Caco-2 (cell line): ENCODE results near the gene CEL. TPM values are rescaled to one million over a fixed set of nuclear protein-coding genes. Genes with fewer than 3 reads are reported as not detected.
"Not testable (repeated sequence)": the region's sequence is repeated elsewhere in the genome, so short reads cannot be mapped to it uniquely, and the experiment has no call there.

Source experiments
- BruUV-seq: library from RNA; stranded (reverse); fragments of 400-500 nt; replicated peaks from 2 replicates; lab custom pipeline; 2021; lab: Mats Ljungman, UMichigan
- CTCF ChIA-PET: fragments of 300-600 bp; sonication (Branson Sonifier 250); formaldehyde crosslinking; loops from one replicate; lab custom pipeline; 2022; ENCODE audit warnings: antibody characterized with exemption; lab: Charles Lee
- POLR2A ChIA-PET: fragments of 300-600 bp; sonication (Branson Sonifier 250); formaldehyde crosslinking; loops from one replicate; lab custom pipeline; 2022; ENCODE audit warnings: antibody characterized with exemption; lab: Charles Lee
- DNase-seq, 2 experiments: peaks; one replicate each; pipeline versions ENCODE4 v3.0.0 to v3.0.0-alpha.2; 2020 to 2022
- H3K27me3 ChIP-seq: replicated peaks from 2 replicates; pipeline ENCODE4 v1.6.0; 2011; ENCODE audit warnings: low read length; ENCODE audit not compliant: control insufficient read depth, insufficient read depth
- H3K36me3 ChIP-seq: 2 replicates; pipeline ENCODE4 v1.5.1; 2011; ENCODE audit warnings: low read length; ENCODE audit not compliant: control insufficient read depth, insufficient read depth
- H3K4me1 ChIP-seq: fragments of 250-450 bp; sonication (Bioruptor Pico); 2 replicates; pipeline ENCODE4 v1.5.1; 2020; ENCODE audit warnings: mild to moderate bottlenecking
- H3K4me3 ChIP-seq: 2 replicates; pipeline ENCODE4 v1.5.1; 2011; ENCODE audit warnings: low read depth, mild to moderate bottlenecking, control low read depth, low read length
- H3K9me3 ChIP-seq: fragments of 250-450 bp; sonication (Bioruptor Pico); 2 replicates; pipeline ENCODE4 v1.5.1; 2020; ENCODE audit warnings: mild to moderate bottlenecking, moderate library complexity
- H3K27ac Mint-ChIP-seq: one replicate; pipeline ENCODE4 v1.8.0; 2022; ENCODE audit warnings: mixed read lengths; ENCODE audit not compliant: unreplicated experiment
- H3K27me3 Mint-ChIP-seq: one replicate; pipeline ENCODE4 v1.8.0; 2022; ENCODE audit warnings: mixed read lengths; ENCODE audit not compliant: insufficient read depth, unreplicated experiment
- H3K36me3 Mint-ChIP-seq: one replicate; pipeline ENCODE4 v1.8.0; 2022; ENCODE audit warnings: mild to moderate bottlenecking, mixed read lengths; ENCODE audit not compliant: insufficient read depth, unreplicated experiment
- H3K4me1 Mint-ChIP-seq: one replicate; pipeline ENCODE4 v1.8.0; 2022; ENCODE audit warnings: low read depth, mixed read lengths; ENCODE audit not compliant: unreplicated experiment
- H3K4me3 Mint-ChIP-seq: one replicate; pipeline ENCODE4 v1.8.0; 2022; ENCODE audit warnings: mild to moderate bottlenecking, moderate library complexity, mixed read lengths; ENCODE audit not compliant: unreplicated experiment
- H3K9me3 Mint-ChIP-seq: one replicate; pipeline ENCODE4 v1.8.0; 2022; ENCODE audit warnings: mixed read lengths; ENCODE audit not compliant: unreplicated experiment
- CTCF ChIP-seq, 2 experiments: fragments of 200-600 bp in 1 of 2; IDR thresholded peaks; 1 replicate in 1 of 2; 2 replicates in 1 of 2; pipeline versions ENCODE4 v1.5.1 to v1.8.0; 2011 to 2022; ENCODE audit warnings: antibody characterized with exemption in 1 of 2, control low read depth in 1 of 2, inconsistent platforms in 1 of 2, low read depth in 1 of 2, low read length in 1 of 2, mild to moderate bottlenecking in 1 of 2, moderate library complexity in 1 of 2; ENCODE audit not compliant: insufficient read depth in 1 of 2, severe bottlenecking in 1 of 2, unreplicated experiment in 1 of 2
- intact Hi-C: fragments of 100-400 bp; cut with micrococcal nuclease; formaldehyde crosslinking; loops from one replicate; pipeline ENCODE4 v1.10.0; 2022; ENCODE audit not compliant: unreplicated experiment
- total RNA-seq: library from RNA; stranded (reverse); gene quantifications from 2 replicates; pipeline ENCODE4 v1.2.3, GENCODE V29; 2022

The CEL gene
- total RNA-seq, 1 experiment from 2014 or later = 2.0 TPM

GRCh38 chr9:133078486-133078885 is 16.7 kb downstream of the CEL start:
- Histone ChIP-seq H3K9me3 (no peaks in the 10 kb centered on the region; the same call in 1 of the 2 replicates), H3K27me3 (no peaks in the 10 kb centered on the region), H3K4me3 (no peak overlapping the region), H3K36me3 (no peaks in the 10 kb centered on the region), H3K4me1 (peaks cover 13% of the 10 kb centered on the region)
- H3K27ac Mint-ChIP-seq = no peak overlapping the region
- H3K4me3 Mint-ChIP-seq = no peak overlapping the region
- no peak for TF ChIP-seq CTCF (IDR thresholded peaks at IDR 0.05; ENCODE audit: insufficient read depth in 1 of 2, low read depth in 1 of 2, low read length in 1 of 2, severe bottlenecking in 1 of 2, unreplicated experiment in 1 of 2)
- CTCF ChIA-PET = no interaction called here
- intact Hi-C loops = no loop called here
- no peaks in the 10 kb centered on the region for H3K4me1 Mint-ChIP-seq
- POLR2A ChIA-PET = interaction anchor here (0.6 kb wide), 1 partner anchor 42 kb away, joined by 6 read pairs; the partner anchor contains the start of gene RALGDS
- no TSS peak for BruUV-seq
- peaks cover 3% of the 10 kb centered on the region for H3K27me3 Mint-ChIP-seq
- no peaks in the 10 kb centered on the region for H3K9me3 Mint-ChIP-seq
- H3K36me3 Mint-ChIP-seq = no peaks in the 10 kb centered on the region
- no peak for DNase-seq

GRCh38 chr9:133080161-133080560 is 18.4 kb downstream of the CEL start:
- Mint-ChIP-seq H3K9me3 (no peaks in the 10 kb centered on the region), H3K27ac (no peak overlapping the region), H3K36me3 (no peaks in the 10 kb centered on the region), H3K27me3 (peaks cover 3% of the 10 kb centered on the region), H3K4me3 (no peak overlapping the region), H3K4me1 (no peaks in the 10 kb centered on the region)
- H3K9me3 ChIP-seq = no peaks in the 10 kb centered on the region; the same call in 1 of the 2 replicates
- intact Hi-C loops = no loop called here
- no peak overlapping the region for H3K4me3 ChIP-seq
- ChIA-PET CTCF (no interaction called here), POLR2A (no interaction called here)
- H3K4me1 ChIP-seq = peaks cover 13% of the 10 kb centered on the region
- TF ChIP-seq CTCF (IDR thresholded peaks at IDR 0.05; ENCODE audit: insufficient read depth in 1 of 2, low read depth in 1 of 2, low read length in 1 of 2, severe bottlenecking in 1 of 2, unreplicated experiment in 1 of 2) = no peak
- H3K27me3 ChIP-seq = no peaks in the 10 kb centered on the region
- BruUV-seq = no TSS peak
- no peaks in the 10 kb centered on the region for H3K36me3 ChIP-seq
- no peak for DNase-seq

GRCh38 chr9:133080786-133081779 is 19.3 kb downstream of the CEL start:
- POLR2A ChIA-PET, H3K27me3 Mint-ChIP-seq, H3K4me3 ChIP-seq, H3K27me3 ChIP-seq, H3K27ac Mint-ChIP-seq, H3K36me3 Mint-ChIP-seq, H3K9me3 ChIP-seq, H3K9me3 Mint-ChIP-seq, H3K36me3 ChIP-seq, H3K4me1 Mint-ChIP-seq, intact Hi-C loops: not testable (repeated sequence)
- BruUV-seq = TSS peak; percentile 41
- H3K4me3 Mint-ChIP-seq = peak overlapping the region; percentile 37
- TF ChIP-seq CTCF (IDR thresholded peaks at IDR 0.05; ENCODE audit: insufficient read depth in 1 of 2, low read depth in 1 of 2, low read length in 1 of 2, severe bottlenecking in 1 of 2, unreplicated experiment in 1 of 2) = peak in 1 of 2 experiments; percentile 5
- CTCF ChIA-PET = interaction anchor here (0.7 kb wide), 2 partner anchors 39 to 63 kb away, joined by 6 to 9 read pairs; no protein-coding TSS in a partner anchor
- peak; percentile 32 to 60 for DNase-seq
- H3K4me1 ChIP-seq = peaks cover 13% of the 10 kb centered on the region

- POLR2A ChIA-PET, CTCF ChIA-PET, intact Hi-C loops: not testable (repeated sequence)
Measured at GRCh38 chr9:133081957-133082644, 20.3 kb downstream of the CEL start.

More at GRCh38 chr9:133081957-133082644, 20.3 kb downstream of the CEL start:
- not testable (repeated sequence) for H3K27me3 Mint-ChIP-seq, H3K9me3 Mint-ChIP-seq, H3K27me3 ChIP-seq, H3K9me3 ChIP-seq, BruUV-seq, H3K36me3 ChIP-seq, H3K4me3 ChIP-seq, H3K27ac Mint-ChIP-seq, H3K4me1 Mint-ChIP-seq, H3K36me3 Mint-ChIP-seq
- peaks cover 13% of the 10 kb centered on the region for H3K4me1 ChIP-seq
- H3K4me3 Mint-ChIP-seq = peak overlapping the region; percentile 37
- DNase-seq = peak in 1 of 2 experiments; percentile 28
